Measurements from ENCODE around the gene CLTCL1. TPM values are rescaled to one million over a fixed set of nuclear protein-coding genes. Genes with fewer than 3 reads are reported as not detected.
"Not testable (repeated sequence)": the region's sequence is repeated elsewhere in the genome, so short reads cannot be mapped to it uniquely, and the experiment has no call there.

CLTCL1 gene
- total RNA-seq, 1 donor from 2014 or later, result 13.7 TPM

DNA sequence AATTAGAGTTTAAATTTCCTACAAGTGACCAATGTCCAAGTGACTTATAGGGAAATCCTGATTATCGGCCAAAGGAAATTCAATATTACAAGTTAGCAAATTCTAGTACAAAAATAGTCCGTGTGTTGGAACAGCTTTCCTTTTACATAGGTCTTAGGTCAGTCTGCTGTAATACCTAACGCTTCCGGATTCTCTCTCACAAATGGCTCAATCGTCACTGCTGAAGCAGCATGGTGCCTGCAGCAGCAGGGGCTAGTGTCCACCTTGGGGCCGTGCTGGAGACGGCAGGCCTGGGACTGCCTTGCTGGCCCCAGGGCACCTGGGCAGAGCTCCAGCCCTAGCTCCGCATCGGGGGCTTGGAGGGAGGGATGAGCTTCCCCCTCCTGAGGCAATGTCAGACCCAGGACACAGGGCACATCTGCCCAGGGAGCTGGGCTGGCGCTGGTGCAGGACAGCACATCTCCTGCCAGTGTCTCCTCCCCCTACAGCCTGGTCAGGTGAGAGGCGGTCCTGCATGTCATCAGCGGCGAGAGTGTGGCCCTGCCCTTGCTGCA is 39.4 kb upstream of the CLTCL1 start:
- TF ChIP-seq, protein P1, sequence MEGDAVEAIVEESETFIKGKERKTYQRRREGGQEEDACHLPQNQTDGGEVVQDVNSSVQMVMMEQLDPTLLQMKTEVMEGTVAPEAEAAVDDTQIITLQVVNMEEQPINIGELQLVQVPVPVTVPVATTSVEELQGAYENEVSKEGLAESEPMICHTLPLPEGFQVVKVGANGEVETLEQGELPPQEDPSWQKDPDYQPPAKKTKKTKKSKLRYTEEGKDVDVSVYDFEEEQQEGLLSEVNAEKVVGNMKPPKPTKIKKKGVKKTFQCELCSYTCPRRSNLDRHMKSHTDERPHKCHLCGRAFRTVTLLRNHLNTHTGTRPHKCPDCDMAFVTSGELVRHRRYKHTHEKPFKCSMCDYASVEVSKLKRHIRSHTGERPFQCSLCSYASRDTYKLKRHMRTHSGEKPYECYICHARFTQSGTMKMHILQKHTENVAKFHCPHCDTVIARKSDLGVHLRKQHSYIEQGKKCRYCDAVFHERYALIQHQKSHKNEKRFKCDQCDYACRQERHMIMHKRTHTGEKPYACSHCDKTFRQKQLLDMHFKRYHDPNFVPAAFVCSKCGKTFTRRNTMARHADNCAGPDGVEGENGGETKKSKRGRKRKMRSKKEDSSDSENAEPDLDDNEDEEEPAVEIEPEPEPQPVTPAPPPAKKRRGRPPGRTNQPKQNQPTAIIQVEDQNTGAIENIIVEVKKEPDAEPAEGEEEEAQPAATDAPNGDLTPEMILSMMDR (IDR thresholded peaks at IDR 0.05; ENCODE audit: insufficient read depth, low read length, severe bottlenecking), result no peak
- peaks cover 11% of the 10 kb centered on the region for H3K36me3 ChIP-seq (ENCODE audit: control insufficient read depth, insufficient read depth, low read length)
- DNase-seq (ENCODE audit: low read depth) (no peak), FAIRE-seq (no peak)
- no peak overlapping the region for H3K4me3 ChIP-seq (ENCODE audit: low read depth, low read length)
- no peaks in the 10 kb centered on the region for H3K27me3 ChIP-seq (ENCODE audit: control insufficient read depth, insufficient read depth, low read length)

DNA sequence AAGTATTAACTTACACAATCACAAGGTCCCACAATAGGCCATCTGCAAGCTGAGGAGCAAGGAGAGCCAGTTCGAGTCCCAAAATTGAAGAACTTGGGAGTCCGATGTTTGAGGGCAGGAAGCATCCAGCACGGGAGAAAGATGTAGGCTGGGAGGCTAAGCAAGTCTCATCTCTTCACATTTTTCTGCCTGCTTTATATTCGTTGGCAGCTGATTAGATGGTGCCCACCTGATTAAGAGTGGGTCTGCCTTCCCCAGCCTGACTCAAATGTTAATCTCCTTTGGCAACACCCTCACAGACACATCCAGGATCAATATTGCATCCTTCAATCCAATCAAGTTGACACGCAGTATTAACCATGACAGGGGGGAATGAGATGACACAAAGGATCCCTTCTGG is 38.7 kb upstream of the CLTCL1 start:
- DNase-seq (ENCODE audit: low read depth); FAIRE-seq; H3K27me3 ChIP-seq (ENCODE audit: control insufficient read depth, insufficient read depth, low read length); H3K4me3 ChIP-seq (ENCODE audit: low read depth, low read length): not testable (repeated sequence)
- H3K36me3 ChIP-seq (ENCODE audit: control insufficient read depth, insufficient read depth, low read length), result peaks cover 11% of the 10 kb centered on the region

DNA sequence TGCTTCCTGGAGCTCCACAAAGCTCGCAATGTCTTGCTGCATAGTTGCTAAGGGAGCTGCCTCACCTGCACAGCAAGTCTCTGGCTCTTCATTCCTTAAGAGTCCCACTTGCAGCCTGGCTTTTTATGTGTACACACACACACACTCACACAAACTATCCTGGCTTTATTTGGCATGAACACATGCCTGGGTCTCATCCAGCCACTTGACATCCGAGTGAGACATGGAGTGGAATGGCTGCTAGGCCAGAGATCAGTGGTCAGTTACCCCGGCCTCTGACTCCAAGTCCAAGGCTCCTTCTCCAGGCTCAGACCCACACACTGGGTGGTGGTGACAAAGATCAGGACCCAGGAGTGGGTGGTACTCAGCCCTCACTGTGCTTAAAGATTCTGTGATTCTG is 37.9 kb upstream of the CLTCL1 start:
- no peak for FAIRE-seq
- Histone ChIP-seq H3K36me3 (ENCODE audit: control insufficient read depth, insufficient read depth, low read length) (peaks cover 11% of the 10 kb centered on the region), H3K4me3 (ENCODE audit: low read depth, low read length) (no peak overlapping the region), H3K27me3 (ENCODE audit: control insufficient read depth, insufficient read depth, low read length) (no peaks in the 10 kb centered on the region)
- no peak for DNase-seq (ENCODE audit: low read depth)
- TF ChIP-seq, protein P1 (IDR thresholded peaks at IDR 0.05; ENCODE audit: insufficient read depth, low read length, severe bottlenecking), result no peak

DNA sequence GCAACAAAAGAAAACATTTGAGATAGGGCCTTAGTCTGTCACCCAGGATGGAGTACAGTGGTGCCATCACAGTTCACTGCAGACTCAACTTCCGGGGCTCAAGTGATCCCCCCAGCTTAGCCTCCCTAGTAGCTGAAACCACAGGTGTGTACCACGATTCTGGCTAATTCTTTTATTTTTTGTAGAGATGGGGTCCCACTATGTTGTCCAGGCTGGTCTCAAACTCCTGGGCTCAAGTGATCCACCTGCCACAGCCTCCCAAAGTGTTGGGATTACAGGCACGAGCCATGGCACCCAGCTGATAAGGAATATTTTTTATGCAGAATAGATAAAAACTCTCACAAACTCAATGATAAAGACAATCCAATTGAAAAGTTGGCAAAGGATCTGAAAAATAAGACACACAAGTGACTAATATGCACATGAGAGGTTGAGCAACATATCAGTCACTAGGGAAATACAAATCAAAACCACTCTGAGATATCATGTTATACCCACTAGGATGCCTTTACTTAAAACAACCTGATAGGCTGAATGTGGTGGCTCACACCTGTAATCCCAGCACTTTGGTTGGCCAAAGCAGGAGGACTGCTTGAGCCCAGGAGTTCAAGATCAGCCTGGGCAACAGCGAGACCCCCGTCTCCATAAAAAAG is 33.9 kb upstream of the CLTCL1 start:
- peak; percentile 84 for DNase-seq (ENCODE audit: low read depth)

DNA sequence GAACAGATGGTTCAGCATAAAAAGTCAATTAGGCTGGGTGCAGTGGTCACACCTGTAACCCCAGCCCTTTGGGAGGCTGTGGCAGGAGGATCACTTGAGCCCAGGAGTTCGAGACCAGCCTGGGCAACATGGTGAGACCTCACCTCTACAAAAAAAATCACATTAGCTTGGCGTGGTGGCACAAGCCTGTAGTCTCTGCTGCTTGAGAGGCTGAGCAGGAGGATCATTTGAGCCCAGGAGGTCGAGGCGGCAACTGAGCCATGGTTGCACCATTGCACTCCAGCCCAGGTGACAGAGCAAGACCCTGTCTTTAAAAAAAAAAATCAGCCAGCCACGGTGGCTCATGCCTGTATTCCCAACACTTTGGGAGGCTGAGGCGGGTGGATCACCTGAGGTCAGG is 31.9 kb upstream of the CLTCL1 start:
- not testable (repeated sequence) for H3K36me3 ChIP-seq (ENCODE audit: control insufficient read depth, insufficient read depth, low read length); H3K27me3 ChIP-seq (ENCODE audit: control insufficient read depth, insufficient read depth, low read length); H3K4me3 ChIP-seq (ENCODE audit: low read depth, low read length); FAIRE-seq; DNase-seq (ENCODE audit: low read depth)

More for the DNA sequence above, 33.9 kb upstream of the CLTCL1 start:
- TF ChIP-seq, protein P1 (IDR thresholded peaks at IDR 0.05; ENCODE audit: insufficient read depth, low read length, severe bottlenecking), result no peak
- Histone ChIP-seq H3K4me3 (ENCODE audit: low read depth, low read length) (no peak overlapping the region), H3K36me3 (ENCODE audit: control insufficient read depth, insufficient read depth, low read length) (peaks cover 1% of the 10 kb centered on the region), H3K27me3 (ENCODE audit: control insufficient read depth, insufficient read depth, low read length) (no peaks in the 10 kb centered on the region)
- no peak for FAIRE-seq

DNA sequence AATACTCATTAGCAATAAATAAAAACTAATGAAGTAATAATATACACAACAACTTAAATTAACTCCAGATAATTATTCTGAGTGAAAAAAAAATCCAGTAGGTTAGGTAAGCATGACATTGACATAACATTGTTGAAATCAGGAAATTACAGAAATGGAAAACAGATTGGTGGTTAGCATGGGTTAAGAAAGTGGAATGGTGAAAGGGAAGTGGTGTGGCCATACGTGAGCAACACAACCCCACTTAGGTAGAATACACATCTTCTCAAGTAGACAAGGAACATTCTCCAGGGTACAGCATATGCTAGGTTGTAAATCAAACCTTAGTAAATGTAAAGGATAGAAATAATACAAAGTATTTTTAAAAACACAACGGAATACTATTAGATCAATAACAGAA is 30.2 kb upstream of the CLTCL1 start:
- H3K27me3 ChIP-seq (ENCODE audit: control insufficient read depth, insufficient read depth, low read length), result no peaks in the 10 kb centered on the region
- TF ChIP-seq, protein P1 (IDR thresholded peaks at IDR 0.05; ENCODE audit: insufficient read depth, low read length, severe bottlenecking), result no peak
- FAIRE-seq, result no peak
- DNase-seq (ENCODE audit: low read depth), result no peak
- no peak overlapping the region for H3K4me3 ChIP-seq (ENCODE audit: low read depth, low read length)
- no peaks in the 10 kb centered on the region for H3K36me3 ChIP-seq (ENCODE audit: control insufficient read depth, insufficient read depth, low read length)

DNA sequence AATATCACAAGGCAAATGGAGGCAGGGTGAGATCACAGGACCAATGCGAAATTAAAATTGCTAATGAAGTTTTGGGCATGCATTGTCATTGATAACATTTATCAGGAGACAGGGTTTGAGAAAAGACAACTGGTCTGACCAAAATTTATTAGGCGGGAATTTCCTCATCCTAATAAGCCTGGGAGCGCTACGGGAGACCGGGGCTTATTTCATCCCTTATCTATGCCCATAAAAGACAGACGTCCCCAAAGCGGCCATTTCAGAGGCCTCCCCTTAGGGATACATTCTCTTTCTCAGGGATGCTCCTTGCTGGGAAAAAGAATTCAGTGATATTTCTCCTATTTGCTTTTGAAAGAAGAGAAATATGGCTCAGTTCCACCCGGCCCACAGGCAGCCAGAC is 28.6 kb upstream of the CLTCL1 start:
- not testable (repeated sequence) for H3K4me3 ChIP-seq (ENCODE audit: low read depth, low read length); H3K36me3 ChIP-seq (ENCODE audit: control insufficient read depth, insufficient read depth, low read length); DNase-seq (ENCODE audit: low read depth); H3K27me3 ChIP-seq (ENCODE audit: control insufficient read depth, insufficient read depth, low read length); FAIRE-seq
